A673 (cell line): ENCODE measurements around the gene CTSA. TPM values are rescaled to one million over a fixed set of nuclear protein-coding genes. Genes with fewer than 3 reads are reported as not detected.

Experiments used
- BruUV-seq: library from RNA; stranded (reverse); fragments of 400-500 nt; replicated peaks from 2 replicates; lab custom pipeline; 2021; lab: Mats Ljungman, UMichigan
- CTCF ChIA-PET: fragments of 300-600 bp; sonication (Branson Sonifier 250); formaldehyde crosslinking; loops from one replicate; lab custom pipeline; 2022; ENCODE audit warnings: antibody characterized with exemption; lab: Charles Lee
- POLR2A ChIA-PET: fragments of 300-600 bp; sonication (Branson Sonifier 250); formaldehyde crosslinking; loops from one replicate; lab custom pipeline; 2022; ENCODE audit warnings: antibody characterized with exemption; ENCODE audit not compliant: low non-redundant PET; lab: Charles Lee
- DNase-seq: peaks from one replicate; pipeline ENCODE4 v3.0.0-alpha.2; 2015; ENCODE audit warnings: low spot score
- H3K27ac ChIP-seq: fragments of 200-600 bp; sonication (generic); 2 replicates; pipeline ENCODE4 v1.5.1; 2016; ENCODE audit warnings: mixed run types, low read depth, mild to moderate bottlenecking, mixed read lengths, antibody characterized with exemption, low read length; ENCODE audit not compliant: poor library complexity, severe bottlenecking
- H3K27me3 ChIP-seq: fragments of 200-600 bp; sonication (generic); replicated peaks from 2 replicates; pipeline ENCODE4 v1.6.1; 2017; ENCODE audit warnings: mixed run types, low read depth, mild to moderate bottlenecking, mixed read lengths, antibody characterized with exemption, low read length; ENCODE audit not compliant: insufficient read depth, poor library complexity
- H3K36me3 ChIP-seq: fragments of 200-600 bp; sonication (generic); 2 replicates; pipeline ENCODE4 v1.6.1; 2016; ENCODE audit warnings: mixed run types, mild to moderate bottlenecking, mixed read lengths, antibody characterized with exemption, low read length; ENCODE audit not compliant: insufficient read depth, poor library complexity, severe bottlenecking
- H3K4me1 ChIP-seq: fragments of 200-600 bp; sonication (generic); 2 replicates; pipeline ENCODE4 v1.6.1; 2017; ENCODE audit warnings: mixed run types, mild to moderate bottlenecking, mixed read lengths, antibody characterized with exemption, low read length; ENCODE audit not compliant: insufficient read depth, poor library complexity, severe bottlenecking
- H3K4me3 ChIP-seq: fragments of 200-600 bp; sonication (generic); 2 replicates; pipeline ENCODE4 v1.5.1; 2016; ENCODE audit warnings: low read depth, mixed run types, mild to moderate bottlenecking, mixed read lengths, low read length; ENCODE audit not compliant: poor library complexity, severe bottlenecking
- H3K9me3 ChIP-seq: fragments of 200-600 bp; sonication (generic); 2 replicates; pipeline ENCODE4 v1.6.1; 2016; ENCODE audit warnings: mixed run types, low read depth, mild to moderate bottlenecking, mixed read lengths, antibody characterized with exemption, low read length; ENCODE audit not compliant: poor library complexity, severe bottlenecking
- EZH2 ChIP-seq: fragments of 200-600 bp; sonication (generic); IDR thresholded peaks from 2 replicates; pipeline ENCODE4 v1.6.1; 2017; ENCODE audit warnings: borderline replicate concordance, low read depth, mild to moderate bottlenecking, mixed read lengths, antibody characterized with exemption, low read length; ENCODE audit not compliant: poor library complexity, severe bottlenecking
- intact Hi-C: fragments of 100-400 bp; cut with micrococcal nuclease; formaldehyde crosslinking; loops from one replicate; pipeline ENCODE4 v1.10.0; 2022; ENCODE audit not compliant: unreplicated experiment
- total RNA-seq: library from RNA; stranded (reverse); gene quantifications from 2 replicates; pipeline ENCODE4 v1.2.3, GENCODE V29; 2021
- TF ChIP-seq, protein P1 (sequence below): fragments of 300-800, 200-600 bp; sonication (generic); conservative IDR thresholded peaks from 2 replicates; pipeline ENCODE4 v1.5.1; 2017; ENCODE audit warnings: low read depth, mild to moderate bottlenecking, antibody characterized with exemption, low read length, moderate library complexity, mixed read lengths

The CTSA gene
- total RNA-seq, 1 experiment from 2014 or later = 83.5 TPM

DNA sequence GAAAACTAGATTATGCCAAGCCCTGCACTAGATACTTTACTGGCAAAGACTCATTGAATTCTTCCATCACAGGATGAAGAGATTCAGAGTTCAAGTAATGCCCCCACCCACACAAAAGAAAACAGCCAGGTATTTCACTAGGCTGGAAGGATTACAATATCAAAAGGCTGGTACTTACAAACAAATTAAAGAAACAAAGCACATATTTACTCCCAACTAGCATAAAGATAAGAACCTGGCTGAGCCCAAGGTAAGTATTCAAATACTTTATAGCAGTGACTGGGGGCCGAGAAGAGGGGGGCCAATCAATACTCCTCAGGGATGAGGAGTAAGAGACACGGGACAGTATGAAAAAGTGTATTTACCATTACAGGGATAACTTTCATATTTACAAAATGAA lies 37.7 kb upstream of the CTSA start:
- intact Hi-C loops = no loop called here
- no peak for TF ChIP-seq EZH2
- TF ChIP-seq, protein P1, sequence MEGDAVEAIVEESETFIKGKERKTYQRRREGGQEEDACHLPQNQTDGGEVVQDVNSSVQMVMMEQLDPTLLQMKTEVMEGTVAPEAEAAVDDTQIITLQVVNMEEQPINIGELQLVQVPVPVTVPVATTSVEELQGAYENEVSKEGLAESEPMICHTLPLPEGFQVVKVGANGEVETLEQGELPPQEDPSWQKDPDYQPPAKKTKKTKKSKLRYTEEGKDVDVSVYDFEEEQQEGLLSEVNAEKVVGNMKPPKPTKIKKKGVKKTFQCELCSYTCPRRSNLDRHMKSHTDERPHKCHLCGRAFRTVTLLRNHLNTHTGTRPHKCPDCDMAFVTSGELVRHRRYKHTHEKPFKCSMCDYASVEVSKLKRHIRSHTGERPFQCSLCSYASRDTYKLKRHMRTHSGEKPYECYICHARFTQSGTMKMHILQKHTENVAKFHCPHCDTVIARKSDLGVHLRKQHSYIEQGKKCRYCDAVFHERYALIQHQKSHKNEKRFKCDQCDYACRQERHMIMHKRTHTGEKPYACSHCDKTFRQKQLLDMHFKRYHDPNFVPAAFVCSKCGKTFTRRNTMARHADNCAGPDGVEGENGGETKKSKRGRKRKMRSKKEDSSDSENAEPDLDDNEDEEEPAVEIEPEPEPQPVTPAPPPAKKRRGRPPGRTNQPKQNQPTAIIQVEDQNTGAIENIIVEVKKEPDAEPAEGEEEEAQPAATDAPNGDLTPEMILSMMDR = no peak
- H3K36me3 ChIP-seq = no peaks in the 10 kb centered on the region
- BruUV-seq = no TSS peak
- no peak for DNase-seq
- POLR2A ChIA-PET = no interaction called here
- no peak overlapping the region for H3K4me3 ChIP-seq
- CTCF ChIA-PET = no interaction called here
- H3K27me3 ChIP-seq = no peaks in the 10 kb centered on the region
- H3K4me1 ChIP-seq = peaks cover 5% of the 10 kb centered on the region
- H3K9me3 ChIP-seq = no peaks in the 10 kb centered on the region
- no peak overlapping the region for H3K27ac ChIP-seq

DNA sequence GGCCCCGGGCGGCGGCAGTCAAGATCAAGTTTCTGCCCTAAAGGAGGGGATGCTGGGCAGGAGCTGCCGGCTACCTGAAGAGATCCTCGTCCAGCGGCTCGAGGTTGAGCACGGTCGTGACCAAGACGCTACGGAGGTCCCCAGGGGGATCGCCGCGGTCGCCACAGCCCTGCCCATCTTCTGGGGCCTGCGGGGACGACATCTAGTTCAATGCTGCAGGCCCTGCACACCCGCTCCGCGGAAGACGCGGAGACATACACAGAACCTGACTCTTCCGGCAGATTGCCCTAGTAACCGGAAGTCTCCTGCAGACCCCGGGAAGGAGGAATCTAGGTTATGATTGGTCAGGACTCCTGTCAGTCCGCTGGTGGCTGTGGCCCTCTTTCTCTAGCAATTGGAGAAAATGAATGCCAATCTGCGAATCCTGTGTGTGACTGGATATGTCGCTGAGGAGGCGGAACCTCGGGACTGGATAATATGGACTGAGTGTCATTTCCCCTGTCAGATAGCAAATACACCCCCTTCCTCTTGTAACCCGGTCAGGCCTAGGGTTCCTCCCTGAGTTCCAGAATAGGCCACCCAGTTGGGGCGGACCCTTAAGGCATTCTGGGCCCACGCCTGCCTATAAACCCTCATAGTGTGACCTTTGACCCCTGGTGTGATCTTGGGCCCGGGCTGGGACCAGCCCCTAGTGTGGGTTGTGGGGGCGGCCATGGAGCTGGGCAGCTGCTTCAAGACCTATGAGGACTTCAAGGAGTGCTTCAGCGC lies 33.8 kb upstream of the CTSA start, which contains the start of the genes ACOT8 and ZSWIM3:
ACOT8 (minus strand) TSS at position 279 of the 768 bp plus-strand sequence; CDS start at position 202, 77 bp downstream.
ZSWIM3 (plus strand) TSS at position 501 of the 768 bp plus-strand sequence; CDS start at position 713, 212 bp downstream.
- TF ChIP-seq, protein P1 = no peak
- TF ChIP-seq EZH2 = no peak
- ChIA-PET POLR2A (no interaction called here), CTCF (no interaction called here)
- no peaks in the 10 kb centered on the region for H3K9me3 ChIP-seq
- peak; percentile 100 for DNase-seq
- H3K4me3 ChIP-seq = peak within 1 kb of the TSS; percentile 78
- intact Hi-C loops = no loop called here
- peak within 1 kb of the TSS; percentile 69 for H3K27ac ChIP-seq
- H3K27me3 ChIP-seq = no peaks in the 10 kb centered on the region
- BruUV-seq = no TSS peak
- no peaks in the 10 kb centered on the region for H3K36me3 ChIP-seq
- peaks cover 5% of the 10 kb centered on the region for H3K4me1 ChIP-seq

DNA sequence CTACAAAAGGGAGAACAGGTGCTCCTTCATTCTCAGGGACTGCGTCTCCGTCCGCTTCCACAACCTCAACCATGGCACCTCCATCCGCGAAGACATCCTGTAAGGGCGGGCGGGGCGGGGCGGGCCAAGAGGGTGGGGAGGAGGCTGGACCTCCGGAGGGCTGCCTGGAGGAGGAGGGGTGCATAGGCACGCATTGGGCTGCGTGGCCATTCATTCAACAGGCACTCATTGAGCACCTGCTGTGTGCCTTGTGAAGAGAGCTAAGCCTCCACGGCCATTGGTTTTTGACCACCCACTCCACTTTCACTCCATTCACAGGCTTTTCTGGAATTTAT lies 33.3 kb upstream of the CTSA start:
- H3K27me3 ChIP-seq = no peaks in the 10 kb centered on the region
- peak overlapping the region; percentile 78 for H3K4me3 ChIP-seq
- H3K27ac ChIP-seq = no peak overlapping the region
- no peaks in the 10 kb centered on the region for H3K9me3 ChIP-seq
- no TSS peak for BruUV-seq
- POLR2A ChIA-PET = interaction anchor here (0.5 kb wide), 1 partner anchor 8 kb away, joined by 5 read pairs; no protein-coding TSS in a partner anchor
- intact Hi-C loops = no loop called here
- peak; percentile 29 for DNase-seq
- H3K36me3 ChIP-seq = no peaks in the 10 kb centered on the region
- CTCF ChIA-PET = no interaction called here
- TF ChIP-seq EZH2 = no peak
- TF ChIP-seq, protein P1 = no peak
- peaks cover 5% of the 10 kb centered on the region for H3K4me1 ChIP-seq
